NCI-H2107 treated with DMSO at 0.1 percent for 48 hours (cell line): ENCODE measurements around the gene MOV10L1.

Experiments
- DNase-seq: peaks from one replicate; lab custom pipeline; 2025; ENCODE audit not compliant: unreplicated experiment; lab: John Stamatoyannopoulos, UW

The MOV10L1 gene

DNA sequence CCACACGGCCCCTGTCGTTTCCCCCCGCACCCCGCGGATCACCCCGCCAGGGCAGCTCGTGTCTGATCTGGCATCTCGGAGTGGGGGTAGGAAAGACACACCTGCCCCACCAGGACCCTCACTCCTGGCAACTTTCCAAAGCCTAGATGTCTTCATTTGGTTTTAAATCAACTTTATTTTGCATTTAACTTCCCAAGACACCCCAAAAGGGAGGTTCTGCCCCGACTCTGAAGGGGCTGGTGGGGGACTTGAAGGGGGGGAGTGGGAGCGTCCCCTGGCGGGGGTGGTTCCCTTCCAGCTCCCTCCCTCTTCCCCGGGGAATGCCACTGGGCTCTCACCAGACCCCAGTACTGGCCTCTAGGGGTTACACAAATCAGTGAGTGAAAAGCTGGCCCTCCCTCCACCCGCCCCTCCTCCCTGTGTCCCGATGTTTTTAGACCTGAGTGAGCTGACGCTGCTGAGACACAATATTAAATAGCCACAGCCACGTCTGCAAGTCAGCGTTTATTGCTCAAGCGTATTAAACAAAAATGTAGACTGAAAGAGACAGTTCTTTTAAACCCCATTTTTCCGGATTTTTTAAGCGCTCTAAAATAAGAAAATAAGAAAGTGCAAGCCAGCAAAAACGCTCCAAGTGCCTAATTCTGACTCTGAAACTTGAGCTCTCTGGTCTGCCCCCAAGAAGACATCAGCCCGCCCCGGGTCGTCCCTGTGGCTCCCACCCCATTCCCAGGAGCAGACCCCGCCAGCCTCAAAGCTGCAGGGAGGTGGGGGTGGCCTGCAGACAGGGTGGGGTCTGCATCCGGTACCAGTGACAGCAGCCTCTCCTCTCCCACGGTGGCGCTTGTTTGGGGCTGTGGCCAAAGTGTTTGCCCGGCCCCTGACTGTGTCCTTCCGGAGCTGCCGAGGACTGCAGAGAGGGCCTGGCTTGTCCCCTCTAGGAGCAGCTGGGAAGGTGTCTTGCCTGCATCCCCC lies 30.6 kb upstream of the MOV10L1 start:
- DNase-seq: peak; percentile 5

- DNase-seq: no peak
These were observed 29.9 kb upstream of the MOV10L1 start for GRCh38 chr22:50059881-50060262.

DNA sequence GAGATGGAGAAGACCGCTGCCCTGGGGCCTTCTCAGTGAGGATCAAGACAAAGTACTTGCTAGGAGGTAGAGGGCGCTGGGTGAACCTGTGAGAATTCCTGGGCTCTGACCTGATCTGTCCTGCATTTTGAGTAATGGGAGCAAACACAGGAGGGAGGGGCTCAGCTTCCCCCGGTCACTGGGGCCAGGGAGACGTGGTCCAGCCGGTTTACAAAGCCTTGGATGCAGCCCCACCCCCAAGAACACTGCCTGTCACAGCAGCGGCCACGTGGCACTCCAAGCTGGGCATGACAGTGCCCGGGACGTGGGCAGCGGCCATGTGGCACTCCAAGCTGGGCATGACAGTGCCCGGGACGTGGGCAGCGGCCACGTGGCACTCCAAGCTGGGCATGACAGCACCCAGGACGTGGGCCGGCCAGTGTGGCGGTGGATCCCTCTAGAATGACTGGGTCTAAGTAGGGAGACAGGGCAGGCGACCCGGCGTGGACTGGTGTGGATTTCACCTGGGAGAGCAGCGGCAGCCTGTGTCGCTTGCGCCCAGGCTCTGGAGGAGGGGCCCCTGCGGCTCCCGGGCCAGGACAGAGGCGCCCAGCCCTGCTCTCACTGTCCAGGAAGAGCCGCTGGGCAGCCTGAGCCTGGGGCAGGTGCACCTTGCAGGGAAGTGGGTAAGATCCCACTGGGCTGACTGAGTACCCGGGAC lies 29.2 kb upstream of the MOV10L1 start:
- no peak for DNase-seq

DNA sequence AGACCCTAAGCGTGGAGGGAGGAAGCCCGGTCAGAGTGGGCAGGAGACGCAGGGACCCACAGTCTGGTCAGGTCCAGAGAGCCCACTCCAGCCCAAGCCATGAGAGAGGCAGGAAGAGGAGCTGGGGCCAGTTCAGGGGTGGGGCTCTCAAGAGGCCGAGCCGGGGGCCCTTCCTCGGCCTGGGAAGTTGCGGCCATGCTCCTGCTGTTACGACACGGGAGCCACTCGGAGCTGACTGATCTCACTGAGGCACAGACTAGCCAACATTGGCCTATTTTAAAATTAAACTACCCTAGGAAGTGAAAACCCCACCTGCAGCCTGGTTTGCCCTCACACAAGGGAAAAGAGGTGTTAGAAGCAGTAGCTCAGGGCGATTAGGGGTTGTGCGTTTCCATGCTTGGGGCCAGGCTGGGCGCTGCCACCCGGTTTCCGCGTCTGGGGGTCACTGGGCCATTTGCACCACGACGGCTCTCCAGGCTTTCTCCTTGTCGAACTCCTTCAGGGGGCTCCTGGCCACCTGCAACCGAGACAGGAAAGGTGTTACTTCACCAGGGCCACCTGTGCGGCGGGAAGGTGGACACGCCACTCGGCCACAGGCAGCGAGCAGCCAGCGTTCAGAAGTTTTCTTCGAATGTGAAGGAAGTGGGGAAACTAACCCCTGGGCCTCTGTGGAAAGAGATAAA lies 28.5 kb upstream of the MOV10L1 start:
- DNase-seq: no peak

DNA sequence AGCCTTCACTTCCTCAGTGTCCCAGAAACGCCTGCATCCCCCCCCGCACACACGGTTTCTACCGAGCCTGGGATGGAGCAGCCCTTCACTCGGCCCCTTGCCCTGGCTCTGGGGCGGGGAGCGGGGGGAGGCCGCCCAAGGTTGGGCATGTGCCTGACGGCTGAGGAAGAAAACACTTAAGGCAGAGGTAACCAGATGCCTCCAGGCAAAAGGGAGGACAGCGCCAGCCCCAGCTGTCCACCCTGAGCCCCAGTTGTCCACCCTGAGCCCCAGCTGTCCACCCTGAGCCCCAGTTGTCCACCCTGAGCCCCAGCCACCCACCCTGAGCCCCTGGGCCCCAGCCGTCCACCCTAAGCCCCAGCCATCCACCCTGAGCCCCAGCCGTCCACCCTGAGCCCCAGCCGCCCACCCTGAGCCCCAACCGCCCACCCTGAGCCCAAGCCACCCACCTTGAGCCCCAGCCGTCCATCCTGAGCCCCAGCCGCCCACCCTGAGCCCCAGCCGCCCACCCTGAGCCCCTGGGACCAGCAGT lies 27.9 kb upstream of the MOV10L1 start:
- no peak for DNase-seq

GRCh38 chr22:50062509-50063135 lies 27.2 kb upstream of the MOV10L1 start:
- DNase-seq: no peak

- DNase-seq: no peak
These were observed 26.0 kb upstream of the MOV10L1 start for GRCh38 chr22:50063589-50064393.

DNA sequence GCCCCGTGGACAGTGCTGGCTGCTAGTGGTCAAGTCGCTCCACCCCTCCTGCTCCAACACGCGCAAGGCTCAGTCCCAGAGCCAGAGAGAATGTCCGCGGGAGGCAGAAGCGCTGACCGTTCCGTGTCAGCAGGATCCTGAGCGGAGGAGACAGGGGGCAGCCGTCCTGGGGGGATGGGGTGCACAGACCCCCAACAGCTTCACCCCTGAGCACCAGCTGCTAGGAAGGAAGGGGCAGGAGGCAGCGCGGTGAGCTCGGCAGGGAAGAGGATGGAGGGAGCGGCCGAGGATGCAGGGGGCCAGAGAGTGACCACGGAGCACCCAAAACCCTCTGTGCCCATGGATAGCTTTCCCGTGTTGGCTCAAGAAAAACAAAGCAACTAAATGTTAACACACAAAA lies 25.4 kb upstream of the MOV10L1 start:
- no peak for DNase-seq

DNA sequence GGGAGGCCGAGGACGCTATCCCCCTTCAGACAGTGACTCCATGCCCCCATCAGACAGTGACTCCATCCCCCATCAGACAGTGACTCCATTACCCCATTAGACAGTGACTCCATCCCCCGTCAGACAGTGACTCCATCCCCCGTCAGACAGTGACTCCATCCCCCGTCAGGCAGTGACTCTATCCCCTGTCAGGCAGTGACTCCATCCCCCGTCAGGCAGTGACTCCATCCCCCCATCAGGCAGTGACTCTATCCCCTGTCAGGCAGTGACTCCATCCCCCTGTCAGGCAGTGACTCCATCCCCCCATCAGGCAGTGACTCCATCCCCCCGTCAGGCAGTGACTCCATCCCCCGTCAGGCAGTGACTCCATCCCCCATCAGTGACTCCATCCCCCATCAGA lies 22.6 kb upstream of the MOV10L1 start:
- no peak for DNase-seq

DNA sequence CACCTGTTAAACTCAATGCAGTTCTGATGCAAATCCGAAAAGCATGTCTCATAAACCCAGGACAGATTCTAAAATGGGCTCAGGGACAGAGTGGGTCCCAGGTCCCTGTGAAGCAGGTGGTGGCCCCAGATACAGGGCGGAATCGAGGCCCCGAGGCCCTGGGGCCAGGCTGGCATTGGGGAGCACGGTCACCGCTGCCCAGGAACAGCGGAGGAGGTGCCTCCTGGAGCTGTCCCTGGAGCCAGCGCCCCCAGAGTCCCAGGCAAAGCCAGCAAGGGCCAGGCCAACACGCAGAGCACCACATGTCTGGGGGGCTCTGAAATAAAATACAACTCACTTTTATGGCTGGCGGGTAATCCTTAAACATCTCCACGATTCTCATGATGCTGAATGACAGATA lies 21.7 kb upstream of the MOV10L1 start:
- DNase-seq: no peak

DNA sequence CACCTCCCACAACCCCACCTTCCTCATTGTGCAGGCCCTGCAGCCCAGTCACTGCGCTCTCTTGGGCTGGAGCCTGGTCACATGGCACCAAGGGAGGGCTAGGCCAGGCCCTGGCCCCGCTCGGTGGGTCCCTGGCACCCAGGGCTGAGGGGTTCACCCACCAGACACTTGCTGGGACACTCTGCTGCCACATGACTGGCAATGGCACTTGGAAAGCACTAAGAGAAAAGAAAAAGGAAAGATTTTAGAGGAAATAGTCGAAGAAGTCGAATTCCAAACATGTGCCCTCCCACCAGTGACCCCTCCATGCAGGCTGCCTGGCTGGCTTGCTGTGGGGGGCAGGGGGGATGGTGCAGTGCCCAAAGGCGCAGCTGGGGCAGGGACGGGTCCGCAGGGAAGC lies 19.4 kb upstream of the MOV10L1 start:
- DNase-seq: no peak

GRCh38 chr22:50071432-50072166 lies 18.2 kb upstream of the MOV10L1 start:
- DNase-seq: no peak

DNA sequence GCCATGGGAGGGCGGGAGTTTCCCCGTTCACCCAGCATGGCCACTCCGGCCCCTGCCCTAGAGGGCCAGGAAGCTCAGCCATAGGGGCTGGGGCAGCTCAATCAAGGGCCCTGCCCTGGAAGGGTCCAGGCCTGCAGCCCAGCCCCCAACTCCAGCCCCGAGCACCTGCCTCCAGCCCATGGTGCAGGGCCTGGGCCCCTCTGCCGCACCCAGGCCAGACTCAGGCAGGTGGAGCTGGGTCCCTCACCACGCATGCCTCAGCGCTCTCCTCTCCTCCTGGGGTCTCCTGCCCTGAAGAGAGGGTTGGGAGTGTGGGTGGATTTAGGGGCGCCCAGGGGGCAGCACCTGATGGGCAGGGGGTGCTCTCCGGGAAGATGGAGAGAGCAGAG lies 17.6 kb upstream of the MOV10L1 start:
- no peak for DNase-seq

DNA sequence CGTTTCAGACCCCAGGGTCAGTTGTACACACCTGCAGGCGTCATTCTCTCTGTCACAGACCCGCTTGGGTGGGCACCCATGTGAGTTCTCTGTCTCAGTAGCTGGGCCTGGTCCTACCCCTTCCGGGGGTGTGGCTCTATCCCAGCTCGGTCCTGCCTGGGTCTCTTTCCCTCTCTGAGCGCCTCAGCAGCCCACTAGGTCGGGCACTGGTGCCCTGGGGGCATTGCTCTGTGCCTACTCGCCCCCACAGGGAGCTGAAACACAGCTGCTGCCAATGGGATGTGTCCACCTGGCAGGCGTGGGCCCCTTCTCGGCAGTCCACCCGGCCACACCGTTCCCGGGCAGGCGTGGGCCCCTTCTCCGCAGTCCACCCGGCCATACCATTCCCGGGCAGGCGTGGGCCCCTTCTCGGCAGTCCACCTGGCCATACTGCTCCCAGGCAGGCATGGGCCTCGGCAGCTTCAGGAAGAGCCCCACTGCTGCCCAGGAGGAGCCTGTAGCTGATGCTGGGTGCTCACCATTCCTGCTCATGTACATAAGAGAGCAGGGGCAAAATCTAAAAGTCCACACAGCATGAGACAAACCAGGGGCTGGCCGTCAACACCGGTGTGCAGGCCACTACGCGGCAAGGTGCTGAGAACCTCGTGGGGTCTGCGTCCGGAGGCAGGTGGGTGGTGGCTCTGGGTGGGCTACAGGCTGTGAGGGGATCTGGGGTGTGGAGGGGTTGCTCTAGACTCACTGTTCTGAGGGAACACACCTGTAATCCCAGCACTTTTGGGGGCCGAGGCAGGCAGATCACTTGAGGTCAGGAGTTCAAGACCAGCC lies 16.9 kb upstream of the MOV10L1 start:
- DNase-seq: no peak

DNA sequence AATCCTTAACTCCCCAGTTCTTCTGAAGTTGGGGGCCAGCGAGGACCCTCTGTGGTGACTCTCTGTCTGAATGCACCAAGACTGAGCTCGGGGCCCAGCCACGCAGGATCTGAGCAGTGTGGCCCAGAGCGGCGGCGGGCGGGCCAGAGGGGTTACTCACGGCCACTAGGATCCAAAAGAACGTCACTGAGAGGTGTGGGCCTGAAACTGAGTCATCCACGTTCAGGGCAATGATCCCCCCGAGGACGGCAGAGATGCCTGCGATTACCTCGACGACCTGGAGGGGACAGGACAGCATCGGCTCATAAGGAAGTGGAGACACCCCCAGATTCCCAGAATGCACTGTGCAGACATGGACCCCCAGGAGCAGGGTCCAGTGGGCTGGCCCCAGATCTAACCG lies 15.8 kb upstream of the MOV10L1 start:
- DNase-seq: no peak

- no peak for DNase-seq
These were observed 15.0 kb upstream of the MOV10L1 start for GRCh38 chr22:50074551-50075530.
